Stromal cell of bone marrow (primary cell): ENCODE results near the gene WBP11.
A peak's percentile ranks its signal among the peaks of the same experiment; 100 is the strongest.

ENCODE experiments used
- DNase-seq: peaks from one replicate; pipeline ENCODE4 v3.0.0-alpha.2; 2012; ENCODE audit warnings: low read depth

WBP11 gene

DNA sequence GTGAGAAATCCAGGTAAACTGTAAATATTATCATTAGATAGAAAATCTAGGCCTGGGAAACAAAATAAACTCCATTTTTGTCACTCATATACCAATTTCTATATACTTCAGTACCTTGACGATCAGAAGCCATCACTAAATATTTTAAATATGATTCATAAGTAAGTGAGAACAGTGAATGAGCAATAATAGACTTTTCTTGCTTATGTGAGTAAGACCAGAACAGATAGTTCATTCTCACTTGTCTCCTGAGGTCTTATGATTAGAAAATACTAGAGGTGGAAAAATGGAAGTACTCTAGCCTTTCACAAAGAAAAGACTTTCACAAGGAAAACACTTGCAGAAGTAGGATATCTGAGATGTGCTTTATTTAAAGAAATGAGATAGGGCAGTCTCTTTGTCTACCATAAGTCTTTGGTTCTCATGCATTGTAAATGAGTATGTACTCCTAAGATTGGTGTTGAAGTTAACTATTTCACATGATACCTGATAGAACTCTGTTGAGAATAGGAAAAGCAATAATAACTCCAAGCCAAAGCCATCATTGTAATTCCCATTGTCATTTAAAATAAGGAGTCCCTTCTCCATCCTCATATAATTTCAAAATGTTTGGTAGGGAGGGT is 20.8 kb upstream of the WBP11 start:
- no peak for DNase-seq

- no peak for DNase-seq
These were observed 10.7 kb upstream of the WBP11 start, which contains the start of gene SMCO3 for GRCh38 chr12:14814014-14814413. SMCO3 (minus strand) TSS chr12:14814182; CDS start chr12:14806680, 7,502 bp downstream.

GRCh38 chr12:14811486-14811885 is 8.2 kb upstream of the WBP11 start:
- no peak for DNase-seq

DNA sequence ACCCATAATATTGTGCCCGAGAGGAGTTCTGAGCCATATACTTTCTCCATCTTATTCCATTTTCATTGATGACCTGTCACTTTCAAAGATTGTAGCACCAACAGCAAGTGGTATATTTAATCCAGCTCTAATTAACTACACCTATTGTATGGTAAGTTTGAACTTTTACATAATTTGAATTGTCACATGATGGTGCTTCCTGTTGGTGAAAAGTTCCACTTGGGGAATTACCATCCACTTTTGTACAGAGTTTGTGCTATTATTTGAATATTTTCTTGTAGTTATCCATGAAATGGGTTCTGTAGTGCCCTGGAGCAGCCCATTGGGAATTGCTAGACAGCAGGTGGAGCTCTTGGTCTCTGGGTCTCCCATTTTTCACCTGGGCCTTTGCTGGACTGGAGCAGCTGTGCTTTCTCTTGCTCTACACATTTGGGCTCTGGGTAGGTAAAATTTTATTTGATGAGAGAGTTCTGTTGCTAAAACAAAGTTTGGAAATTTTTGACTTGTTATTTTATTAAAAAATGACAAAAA is 7.7 kb upstream of the WBP11 start:
- no peak for DNase-seq

- DNase-seq = no peak
These were observed 7.1 kb upstream of the WBP11 start for GRCh38 chr12:14810167-14810952.

DNA sequence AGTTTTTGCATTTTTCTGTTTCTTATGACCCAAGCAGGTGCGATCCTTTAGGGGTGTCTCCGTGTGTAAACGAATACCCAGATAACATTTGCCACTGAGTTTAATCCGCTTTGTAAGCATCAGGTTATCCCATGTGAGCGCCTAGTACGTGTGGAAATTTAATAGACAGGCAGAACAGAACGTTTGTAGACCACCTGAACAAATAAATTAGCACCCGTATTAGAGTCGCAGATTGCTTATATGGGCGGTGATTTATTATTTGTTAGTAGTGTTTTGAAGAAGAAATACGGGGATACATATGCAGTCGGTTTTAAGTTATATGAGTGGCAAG is 517 bp upstream of the WBP11 start:
- no peak for DNase-seq

DNA sequence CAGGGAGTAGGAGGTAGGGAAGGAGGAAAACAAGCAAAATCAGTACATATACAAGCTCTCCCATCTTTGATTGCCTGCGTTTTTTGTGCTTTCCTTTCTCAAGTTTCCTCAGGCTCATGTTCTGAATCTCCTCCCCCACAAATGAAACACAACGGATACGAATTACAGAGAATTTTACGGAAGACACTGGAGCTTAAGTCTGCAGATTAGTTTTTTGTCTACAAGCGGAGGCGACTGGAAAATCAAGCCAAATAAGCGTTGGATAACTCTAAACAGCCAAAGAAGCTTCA is 612 bp downstream of the WBP11 start:
- no peak for DNase-seq

DNA sequence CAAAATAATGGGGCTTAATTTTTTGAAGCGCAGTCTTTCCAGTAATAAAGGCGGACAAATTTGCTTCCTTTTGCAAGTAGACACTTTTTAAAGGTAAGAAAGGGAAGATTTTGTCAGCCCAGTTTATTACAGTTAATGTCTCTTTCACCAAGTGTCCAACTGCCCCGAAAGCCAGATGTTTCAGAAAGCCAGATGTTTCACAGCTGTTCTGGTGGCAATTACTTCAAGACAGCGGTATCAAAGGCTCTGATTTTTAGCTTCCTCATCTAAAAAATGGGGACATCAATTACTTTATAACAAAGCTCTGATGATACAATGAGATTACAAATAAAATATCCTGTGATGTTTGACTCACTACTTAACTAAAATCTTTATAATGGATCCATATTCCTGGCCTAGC is 1.0 kb downstream of the WBP11 start:
- DNase-seq = no peak

DNA sequence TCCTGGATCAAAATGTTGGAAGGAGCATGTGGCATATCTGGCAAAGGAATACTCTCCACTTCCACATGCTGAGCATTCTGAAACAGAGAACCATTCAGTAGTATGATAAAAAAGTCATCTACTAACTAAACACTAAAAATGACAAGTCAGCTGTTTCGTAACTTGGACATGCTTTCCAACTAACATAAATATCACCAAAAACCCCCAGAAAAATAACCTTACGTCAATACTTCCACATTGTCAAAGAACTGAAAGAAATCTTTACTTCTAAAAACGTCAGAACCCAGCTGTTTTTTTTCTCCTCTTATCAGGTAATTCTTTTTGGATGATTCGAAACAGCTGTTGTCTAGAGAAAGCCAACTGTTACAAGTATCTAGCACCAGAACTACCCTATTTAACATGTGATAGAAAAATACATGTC is 8.2 kb downstream of the WBP11 start:
- DNase-seq = no peak

GRCh38 chr12:14785568-14785967 is 17.7 kb downstream of the WBP11 start:
- DNase-seq = no peak

DNA sequence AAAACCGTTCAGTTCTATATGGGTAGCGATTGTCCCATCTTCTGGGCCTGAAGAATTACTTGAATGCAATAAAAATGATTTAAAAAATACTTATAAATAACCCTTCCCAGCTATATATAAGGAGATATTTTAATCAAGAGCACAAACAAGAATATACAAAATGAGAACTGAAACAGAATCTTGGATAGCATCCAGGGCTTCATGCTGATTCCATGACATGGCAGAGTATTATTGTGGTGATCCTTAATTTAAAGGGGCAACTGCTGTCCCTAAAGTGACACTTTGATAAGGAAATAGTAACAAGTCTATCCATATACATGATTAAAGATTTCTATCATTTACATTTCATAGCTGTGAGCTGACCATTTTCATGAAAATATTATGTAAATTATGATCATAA is 18.8 kb downstream of the WBP11 start:
- no peak for DNase-seq

- no peak for DNase-seq
These were observed 20.5 kb downstream of the WBP11 start for GRCh38 chr12:14782756-14783155.

DNA sequence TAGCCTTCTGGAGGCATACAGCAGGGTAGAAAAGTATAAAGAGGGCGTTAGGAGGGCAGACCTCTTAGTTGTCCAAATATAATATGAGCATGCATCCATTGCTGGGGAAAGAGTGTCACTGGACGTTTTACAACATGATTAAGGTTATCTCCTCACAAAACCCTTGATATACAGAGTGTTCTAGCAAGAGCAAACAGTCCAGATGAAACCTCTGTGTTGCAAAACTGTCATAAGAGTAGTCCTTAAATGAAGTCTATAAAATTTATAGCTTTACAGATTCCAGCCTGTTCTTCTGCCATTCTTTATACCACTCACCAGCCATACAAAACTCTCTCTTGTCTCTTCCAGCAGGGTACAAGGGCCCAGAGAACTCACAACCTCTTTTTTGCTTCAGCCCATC is 21.7 kb downstream of the WBP11 start:
- DNase-seq = no peak

GRCh38 chr12:14780859-14781258 is 22.4 kb downstream of the WBP11 start:
- no peak for DNase-seq

GRCh38 chr12:14779834-14780233 is 23.4 kb downstream of the WBP11 start:
- no peak for DNase-seq

DNA sequence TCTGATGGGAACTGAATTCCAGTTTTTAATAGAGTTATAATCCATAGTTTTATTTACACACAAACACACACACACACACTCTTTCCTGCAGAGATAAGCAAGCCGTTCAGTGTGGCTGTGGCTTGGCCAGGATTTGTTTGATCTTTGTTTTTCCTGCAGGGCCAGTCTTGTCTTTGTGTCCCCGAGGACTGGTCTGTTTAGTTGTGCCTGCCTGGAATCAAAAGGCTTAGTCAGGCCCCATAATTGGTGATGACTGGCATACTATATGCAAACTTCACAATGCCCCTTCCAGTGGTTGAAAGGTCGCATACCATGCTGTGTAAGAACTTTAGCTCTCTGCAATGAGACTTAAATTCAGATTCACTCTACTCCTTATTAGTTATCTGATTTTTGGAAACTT is 26.0 kb downstream of the WBP11 start:
- no peak for DNase-seq

- DNase-seq = no peak
These were observed 26.9 kb downstream of the WBP11 start for GRCh38 chr12:14776236-14776961.

- DNase-seq = peak; percentile 47
These were observed 27.7 kb downstream of the WBP11 start for GRCh38 chr12:14775636-14775980.

GRCh38 chr12:14774906-14775635 is 28.2 kb downstream of the WBP11 start:
- DNase-seq = peak; percentile 70

DNA sequence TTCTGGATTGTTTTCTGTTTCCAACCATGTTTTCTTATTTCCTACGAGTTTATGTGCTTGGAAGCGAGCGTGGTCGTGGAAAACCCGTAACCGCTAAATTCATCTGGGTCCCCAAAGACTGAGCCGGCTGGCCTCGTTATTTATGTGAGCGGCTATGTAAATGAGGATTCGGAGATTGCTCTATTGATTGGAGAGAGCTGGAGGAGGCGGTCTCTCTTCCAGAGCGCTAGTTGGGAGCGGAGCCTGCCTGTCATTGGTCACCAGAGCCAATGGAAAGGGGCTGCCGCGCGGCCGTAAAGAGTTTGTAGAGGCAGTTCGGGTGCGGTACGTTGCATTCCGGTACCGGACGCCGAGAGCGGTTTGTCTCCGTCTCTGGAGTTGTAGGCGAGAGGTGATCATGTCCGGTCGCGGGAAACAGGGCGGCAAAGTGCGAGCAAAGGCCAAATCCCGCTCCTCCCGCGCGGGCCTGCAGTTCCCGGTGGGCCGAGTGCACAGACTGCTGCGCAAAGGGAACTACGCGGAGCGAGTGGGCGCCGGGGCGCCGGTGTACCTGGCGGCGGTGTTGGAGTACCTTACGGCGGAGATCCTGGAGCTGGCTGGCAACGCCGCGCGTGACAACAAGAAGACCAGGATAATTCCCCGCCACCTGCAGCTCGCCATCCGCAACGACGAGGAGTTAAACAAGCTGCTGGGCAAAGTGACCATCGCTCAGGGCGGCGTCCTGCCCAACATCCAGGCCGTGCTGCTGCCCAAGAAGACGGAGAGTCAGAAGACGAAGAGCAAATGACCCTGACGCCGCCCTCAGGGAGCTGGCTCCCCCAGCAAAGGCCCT is 29.0 kb downstream of the WBP11 start:
- DNase-seq = peak; percentile 97

GRCh38 chr12:14773685-14774073 is 29.6 kb downstream of the WBP11 start:
- DNase-seq = no peak

GRCh38 chr12:14772946-14773345 is 30.3 kb downstream of the WBP11 start:
- no peak for DNase-seq
